ENCODE data around the gene SARS1.

SARS1 gene

DNA sequence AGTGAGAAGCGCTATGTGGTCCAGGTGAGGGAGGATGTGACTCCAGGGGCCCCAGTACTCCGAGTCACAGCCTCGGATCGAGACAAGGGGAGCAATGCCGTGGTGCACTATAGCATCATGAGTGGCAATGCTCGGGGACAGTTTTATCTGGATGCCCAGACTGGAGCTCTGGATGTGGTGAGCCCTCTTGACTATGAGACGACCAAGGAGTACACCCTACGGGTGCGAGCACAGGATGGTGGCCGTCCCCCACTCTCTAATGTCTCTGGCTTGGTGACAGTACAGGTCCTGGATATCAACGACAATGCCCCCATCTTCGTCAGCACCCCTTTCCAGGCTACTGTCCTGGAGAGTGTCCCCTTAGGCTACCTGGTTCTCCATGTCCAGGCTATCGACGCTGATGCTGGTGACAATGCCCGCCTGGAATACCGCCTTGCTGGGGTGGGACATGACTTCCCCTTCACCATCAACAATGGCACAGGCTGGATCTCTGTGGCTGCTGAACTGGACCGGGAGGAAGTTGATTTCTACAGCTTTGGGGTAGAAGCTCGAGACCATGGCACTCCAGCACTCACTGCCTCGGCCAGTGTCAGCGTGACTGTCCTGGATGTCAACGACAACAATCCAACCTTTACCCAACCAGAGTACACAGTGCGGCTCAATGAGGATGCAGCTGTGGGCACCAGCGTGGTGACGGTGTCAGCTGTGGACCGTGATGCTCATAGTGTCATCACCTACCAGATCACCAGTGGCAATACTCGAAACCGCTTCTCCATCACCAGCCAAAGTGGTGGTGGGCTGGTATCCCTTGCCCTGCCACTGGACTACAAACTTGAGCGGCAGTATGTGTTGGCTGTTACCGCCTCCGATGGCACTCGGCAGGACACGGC lies 37.8 kb downstream of the SARS1 start:
- DNase-seq, result no peak

DNA sequence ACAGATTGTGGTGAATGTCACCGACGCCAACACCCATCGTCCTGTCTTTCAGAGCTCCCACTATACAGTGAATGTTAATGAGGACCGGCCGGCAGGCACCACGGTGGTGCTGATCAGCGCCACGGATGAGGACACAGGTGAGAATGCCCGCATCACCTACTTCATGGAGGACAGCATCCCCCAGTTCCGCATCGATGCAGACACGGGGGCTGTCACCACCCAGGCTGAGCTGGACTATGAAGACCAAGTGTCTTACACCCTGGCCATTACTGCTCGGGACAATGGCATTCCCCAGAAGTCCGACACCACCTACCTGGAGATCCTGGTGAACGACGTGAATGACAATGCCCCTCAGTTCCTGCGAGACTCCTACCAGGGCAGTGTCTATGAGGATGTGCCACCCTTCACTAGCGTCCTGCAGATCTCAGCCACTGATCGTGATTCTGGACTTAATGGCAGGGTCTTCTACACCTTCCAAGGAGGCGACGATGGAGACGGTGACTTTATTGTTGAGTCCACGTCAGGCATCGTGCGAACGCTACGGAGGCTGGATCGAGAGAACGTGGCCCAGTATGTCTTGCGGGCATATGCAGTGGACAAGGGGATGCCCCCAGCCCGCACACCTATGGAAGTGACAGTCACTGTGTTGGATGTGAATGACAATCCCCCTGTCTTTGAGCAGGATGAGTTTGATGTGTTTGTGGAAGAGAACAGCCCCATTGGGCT lies 38.6 kb downstream of the SARS1 start:
- no peak for DNase-seq

DNA sequence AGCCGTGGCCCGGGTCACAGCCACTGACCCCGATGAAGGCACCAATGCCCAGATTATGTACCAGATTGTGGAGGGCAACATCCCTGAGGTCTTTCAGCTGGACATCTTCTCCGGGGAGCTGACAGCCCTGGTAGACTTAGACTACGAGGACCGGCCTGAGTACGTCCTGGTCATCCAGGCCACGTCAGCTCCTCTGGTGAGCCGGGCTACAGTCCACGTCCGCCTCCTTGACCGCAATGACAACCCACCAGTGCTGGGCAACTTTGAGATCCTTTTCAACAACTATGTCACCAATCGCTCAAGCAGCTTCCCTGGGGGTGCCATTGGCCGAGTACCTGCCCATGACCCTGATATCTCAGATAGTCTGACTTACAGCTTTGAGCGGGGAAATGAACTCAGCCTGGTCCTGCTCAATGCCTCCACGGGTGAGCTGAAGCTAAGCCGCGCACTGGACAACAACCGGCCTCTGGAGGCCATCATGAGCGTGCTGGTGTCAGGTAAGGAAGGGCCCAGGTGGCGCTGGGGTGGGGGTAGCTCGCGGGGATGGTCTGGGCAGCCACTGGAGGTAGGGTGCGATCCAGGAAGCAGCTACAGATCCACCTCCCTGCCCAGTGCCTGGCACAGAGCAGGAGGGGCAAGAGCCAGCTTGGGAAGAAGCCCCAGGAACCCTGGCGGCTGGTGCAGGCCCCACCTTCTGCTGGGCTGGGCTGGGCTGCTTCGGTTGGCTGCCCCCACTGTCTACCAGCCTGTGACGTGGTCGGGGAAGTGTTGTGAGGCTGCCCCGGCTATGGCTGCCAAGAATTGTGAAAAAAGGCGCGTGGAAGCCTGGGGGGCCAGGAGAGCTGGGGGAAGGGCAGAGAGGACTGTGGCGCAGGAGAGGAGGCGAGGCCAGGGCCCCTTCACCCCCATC lies 39.4 kb downstream of the SARS1 start:
- no peak for DNase-seq

DNA sequence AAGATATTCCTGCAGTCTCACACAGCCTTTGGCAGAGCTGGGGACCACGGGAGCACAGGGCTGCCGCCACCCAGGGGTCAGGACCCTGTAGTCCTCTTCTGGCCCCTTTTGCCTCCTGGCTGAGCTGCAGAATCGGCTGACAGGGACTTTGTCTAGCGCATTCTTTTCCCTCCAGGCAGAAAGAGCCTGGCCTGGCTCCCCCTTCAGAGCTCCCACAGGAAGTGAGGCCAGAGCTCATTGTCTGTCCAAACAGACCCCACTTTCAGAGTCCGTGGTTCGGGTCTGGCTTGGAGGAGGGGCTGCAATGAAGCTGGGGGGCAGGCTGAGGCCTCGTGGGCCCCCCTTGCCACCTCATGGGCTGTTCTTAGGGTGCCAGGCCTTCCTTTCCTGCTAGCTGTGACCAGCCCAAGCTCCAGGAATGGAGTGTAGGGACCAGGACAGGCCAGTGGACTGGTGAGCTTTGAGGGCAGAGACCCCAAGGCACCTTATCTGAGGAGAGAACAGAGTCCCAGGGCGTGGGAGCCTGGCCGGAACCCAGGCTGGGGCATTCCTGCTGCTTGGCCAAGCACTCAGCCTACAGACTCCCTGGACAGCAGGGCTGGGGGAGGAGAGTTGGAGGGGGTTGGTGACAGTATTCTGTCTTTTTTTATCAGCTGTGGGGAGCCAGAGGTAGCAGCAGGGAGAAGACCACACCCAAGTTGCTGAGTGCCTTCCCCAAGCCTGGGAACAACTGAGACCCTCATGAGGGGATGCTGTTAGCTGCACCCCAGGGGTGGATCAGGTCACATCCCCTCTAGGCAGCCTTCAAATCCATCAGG lies 40.3 kb downstream of the SARS1 start:
- DNase-seq, result no peak

DNA sequence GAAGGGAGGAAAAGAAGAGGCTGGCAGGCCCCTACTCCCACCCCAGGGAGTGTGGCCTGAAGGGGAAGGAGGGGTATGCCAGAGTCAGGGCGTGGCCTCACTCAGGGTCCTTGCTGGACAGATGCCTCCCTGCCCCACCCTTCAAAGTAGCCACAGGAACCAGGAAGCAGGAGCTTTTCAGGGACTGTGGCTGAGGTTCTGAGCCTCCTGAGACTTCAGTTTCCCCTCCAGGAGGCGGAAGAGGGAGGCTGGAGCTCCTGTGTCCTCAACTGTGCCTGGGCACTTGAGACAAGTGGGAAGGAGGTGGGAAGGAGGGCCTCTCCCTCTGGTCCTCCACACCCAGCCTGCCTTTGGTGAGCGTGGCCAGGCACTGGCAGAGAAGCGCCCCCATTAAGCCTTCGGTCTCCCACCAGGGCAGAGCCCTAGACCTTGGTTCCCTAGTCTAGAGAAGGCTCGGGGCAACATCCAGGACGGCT lies 40.9 kb downstream of the SARS1 start:
- no peak for DNase-seq

DNA sequence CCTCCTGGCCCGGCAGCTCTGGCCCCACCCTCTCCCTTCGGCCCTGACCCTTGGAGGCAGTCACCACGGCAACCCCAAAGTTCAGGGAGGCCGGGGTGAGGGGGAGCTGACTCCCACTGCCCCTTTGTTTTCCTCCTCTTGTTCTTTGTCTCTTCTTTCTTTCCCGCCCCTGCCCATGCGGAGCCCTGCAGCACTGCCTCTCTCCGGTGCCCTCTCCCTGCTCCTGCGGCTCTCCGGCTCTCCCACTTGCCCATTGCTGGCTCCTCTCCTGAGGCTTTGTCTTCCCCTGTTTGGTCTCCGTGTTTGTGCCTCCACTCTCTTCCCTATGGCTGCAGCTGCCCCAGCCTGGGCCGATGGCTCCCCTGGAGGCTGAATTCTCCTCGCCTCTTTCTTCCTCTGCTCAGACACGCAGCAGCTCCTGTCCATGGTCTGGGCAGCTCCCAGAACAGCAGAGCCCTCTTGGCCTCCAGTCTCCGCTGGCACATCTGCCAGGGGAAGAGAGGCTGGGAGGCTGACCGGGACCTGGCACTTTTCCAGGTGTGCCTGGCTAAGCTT lies 41.5 kb downstream of the SARS1 start:
- no peak for DNase-seq

DNA sequence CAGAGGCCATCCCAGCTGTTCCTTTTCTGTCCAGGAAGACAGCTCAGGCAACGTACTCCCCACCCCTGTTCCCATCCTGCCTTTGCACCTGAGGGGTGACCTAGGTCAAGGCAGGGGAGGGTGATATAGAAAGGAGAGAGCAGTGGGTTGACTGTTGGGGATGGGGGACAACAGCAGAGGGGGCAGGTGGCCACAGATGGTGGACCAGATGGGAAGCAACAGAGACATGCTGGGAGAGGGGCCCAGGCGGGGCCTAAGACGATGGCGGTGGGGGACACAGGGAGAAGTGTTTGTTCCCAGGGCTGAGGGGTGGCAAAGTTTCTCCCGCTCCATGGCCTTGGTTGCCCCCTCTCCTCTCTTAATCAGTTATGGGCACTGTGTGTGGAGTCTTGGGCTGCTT lies 42.0 kb downstream of the SARS1 start:
- no peak for DNase-seq

DNA sequence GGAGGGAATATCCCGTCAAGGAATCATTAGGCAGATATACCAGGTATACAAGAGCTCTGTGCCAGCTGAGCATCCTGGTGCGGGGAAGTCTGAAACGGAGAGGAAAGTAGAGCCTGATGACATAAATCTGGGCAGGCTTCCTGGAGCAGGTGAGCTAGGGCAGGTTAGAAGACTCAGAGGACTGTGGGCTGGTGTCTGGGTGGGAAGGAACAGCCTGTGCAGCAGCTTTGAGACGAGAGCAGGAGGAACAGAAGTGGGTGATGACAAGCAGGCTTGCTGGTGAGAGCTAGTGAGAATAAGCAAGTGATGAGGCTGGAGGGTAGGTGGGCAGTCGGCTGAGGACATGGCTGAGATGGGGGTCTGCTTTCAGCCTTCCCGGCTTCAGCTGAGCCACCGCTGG lies 42.4 kb downstream of the SARS1 start:
- no peak for DNase-seq

DNA sequence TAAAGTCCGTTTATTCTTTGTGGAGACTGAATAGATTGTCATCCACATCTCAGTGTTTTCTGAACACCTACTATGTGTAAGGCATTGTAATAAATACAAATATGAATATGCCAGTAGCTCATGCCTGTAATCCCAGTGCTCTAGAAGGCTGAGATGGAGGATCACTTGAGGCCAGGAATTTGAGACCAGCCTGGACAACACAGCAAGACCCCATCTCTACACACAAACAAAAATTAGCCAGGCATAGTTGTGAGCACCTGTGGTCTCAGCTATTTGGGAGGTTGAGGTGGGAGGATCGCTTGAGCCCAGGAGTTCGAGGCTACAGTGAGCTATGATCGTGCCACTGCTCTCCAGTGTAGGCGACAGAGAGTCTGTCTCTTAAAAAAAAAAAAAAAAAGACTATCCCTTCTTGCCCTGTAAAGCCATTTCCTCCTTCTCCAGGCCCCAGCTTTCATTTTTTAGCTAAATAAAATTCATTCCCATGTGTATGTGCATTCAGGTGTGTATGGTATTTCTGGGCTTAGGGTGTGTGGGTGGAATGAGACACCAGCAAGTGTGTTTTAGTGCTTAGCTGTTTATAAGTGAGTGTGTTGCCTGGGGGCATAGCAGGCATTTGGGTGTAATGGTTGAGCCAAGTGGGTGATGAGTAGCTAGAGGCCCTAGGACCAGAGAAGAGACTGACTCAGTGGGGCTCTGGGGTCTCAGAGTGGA lies 43.4 kb downstream of the SARS1 start:
- DNase-seq, result no peak

DNA sequence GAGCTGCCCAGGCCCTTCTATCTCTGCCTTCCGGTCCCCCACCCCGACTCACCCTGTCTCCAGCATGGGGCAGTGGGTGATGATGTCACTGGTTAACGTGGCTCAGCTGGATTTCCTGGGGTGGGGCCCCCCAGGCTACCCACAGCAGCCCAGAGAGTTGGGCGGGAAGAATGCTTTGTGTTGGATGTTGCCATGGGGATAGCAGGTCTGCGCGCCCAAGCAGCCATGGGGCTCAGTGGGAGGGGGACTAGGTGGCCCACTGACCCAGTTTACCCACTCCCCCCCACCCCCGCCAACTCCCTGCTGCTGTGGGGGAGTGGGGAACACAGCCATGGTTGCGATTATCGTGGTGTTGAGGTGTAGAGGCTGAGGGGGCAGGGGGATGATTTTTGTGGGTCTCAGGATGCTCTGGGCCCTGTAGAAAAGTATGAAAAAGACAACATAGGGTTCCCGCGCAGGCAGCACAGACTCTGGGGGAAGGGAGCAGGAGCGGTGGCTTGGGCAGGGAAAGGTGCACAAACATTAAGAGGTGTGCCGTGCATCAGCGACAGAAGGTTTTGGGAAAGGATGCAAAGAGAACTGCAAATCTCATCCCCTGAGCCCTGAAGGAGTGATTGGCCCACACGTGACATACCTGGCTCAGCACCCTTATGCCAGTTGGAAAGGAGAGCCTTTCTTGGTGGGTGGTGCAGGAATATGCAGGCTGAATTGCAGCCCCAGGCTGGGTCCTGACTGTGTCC lies 44.1 kb downstream of the SARS1 start:
- DNase-seq, result no peak

DNA sequence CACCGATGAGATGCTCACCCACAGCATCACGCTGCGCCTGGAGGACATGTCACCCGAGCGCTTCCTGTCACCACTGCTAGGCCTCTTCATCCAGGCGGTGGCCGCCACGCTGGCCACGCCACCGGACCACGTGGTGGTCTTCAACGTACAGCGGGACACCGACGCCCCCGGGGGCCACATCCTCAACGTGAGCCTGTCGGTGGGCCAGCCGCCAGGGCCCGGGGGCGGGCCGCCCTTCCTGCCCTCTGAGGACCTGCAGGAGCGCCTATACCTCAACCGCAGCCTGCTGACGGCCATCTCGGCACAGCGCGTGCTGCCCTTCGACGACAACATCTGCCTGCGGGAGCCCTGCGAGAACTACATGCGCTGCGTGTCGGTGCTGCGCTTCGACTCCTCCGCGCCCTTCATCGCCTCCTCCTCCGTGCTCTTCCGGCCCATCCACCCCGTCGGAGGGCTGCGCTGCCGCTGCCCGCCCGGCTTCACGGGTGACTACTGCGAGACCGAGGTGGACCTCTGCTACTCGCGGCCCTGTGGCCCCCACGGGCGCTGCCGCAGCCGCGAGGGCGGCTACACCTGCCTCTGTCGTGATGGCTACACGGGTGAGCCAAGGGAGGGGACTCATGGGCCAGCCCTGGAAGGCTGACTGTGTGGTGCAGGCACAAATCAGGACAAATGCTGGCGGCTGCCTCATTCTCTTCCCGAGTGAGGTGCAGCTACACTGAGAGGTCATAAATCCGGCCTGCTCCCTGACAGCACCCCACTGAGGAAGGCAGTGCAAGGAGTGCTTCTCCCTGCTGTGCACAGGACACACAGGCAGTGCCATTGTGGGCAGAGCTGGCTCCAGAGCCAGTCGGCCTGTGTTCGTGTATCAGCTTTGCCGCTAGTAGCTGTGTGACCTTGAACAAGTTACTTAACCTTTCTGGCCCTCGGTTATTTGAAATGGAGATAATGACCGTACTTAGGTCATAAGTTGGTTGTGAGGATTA lies 45.1 kb downstream of the SARS1 start:
- DNase-seq, result no peak

DNA sequence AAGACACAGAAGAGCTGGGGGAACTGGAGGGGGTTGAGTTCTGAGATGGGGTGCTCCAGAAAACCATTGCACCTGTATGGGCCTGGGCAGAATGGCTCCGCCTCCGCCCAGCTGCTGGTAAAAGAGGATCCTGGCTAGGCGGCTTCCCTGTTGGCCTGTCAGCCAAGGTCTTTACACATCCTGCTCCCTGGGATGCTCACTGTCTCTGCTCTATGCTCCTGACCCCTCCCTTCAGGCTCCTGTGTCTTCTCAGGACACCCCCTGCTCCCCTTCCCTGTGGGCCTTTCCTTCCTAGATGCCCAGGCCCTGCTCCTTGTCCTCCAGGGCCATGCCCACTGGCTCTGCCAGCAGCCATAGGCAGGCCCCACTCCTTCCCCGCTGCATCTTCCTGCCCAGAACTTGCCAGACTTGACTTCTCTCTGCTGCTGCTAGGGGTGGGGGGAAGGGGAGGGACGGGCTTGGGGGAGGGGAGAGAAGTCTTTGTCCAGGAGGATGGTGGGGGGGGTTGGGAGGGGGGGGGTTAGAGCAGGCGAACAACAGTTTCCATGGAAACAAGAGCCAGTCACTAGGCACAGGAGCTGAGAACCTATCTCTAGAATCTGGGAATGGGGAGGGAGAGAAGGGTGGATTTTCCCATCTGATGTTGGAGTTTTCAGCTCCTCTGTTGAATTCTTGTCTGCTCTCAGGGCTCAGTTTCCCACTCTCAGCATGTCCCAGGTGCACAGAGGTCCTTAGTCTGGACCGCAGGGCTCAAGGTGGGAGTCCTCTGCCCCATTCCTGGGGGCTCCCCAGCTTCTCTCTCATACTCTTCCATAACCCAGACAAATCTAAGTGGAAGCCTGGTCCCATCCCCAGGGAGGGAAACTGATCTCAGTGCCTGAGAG lies 46.2 kb downstream of the SARS1 start:
- no peak for DNase-seq

DNA sequence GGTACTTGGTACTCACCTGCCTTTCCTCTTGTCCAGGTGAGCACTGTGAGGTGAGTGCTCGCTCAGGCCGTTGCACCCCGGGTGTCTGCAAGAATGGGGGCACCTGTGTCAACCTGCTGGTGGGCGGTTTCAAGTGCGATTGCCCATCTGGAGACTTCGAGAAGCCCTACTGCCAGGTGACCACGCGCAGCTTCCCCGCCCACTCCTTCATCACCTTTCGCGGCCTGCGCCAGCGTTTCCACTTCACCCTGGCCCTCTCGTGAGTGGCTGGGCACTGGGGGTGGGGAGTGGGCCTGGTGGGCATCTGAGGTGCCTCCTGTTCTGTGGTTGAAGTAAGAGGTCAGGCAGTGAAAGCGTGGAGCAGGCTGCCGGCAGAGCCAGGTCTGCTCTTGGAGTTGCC lies 47.3 kb downstream of the SARS1 start:
- DNase-seq, result no peak

DNA sequence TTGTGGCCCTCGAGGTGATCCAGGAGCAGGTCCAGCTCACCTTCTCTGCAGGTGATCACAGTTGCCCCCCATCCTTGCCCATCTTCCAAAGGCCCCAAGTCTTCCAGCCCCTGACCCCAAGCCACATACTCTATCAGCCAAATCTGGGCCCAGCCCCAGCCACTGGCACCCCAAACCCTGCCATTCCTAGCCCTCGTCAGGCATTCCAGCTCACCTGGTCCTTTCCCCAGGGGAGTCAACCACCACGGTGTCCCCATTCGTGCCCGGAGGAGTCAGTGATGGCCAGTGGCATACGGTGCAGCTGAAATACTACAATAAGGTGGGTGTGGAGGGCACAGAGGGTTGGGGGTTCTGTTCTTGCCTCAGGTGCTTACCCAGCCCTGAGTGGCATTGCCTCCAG lies 47.9 kb downstream of the SARS1 start:
- no peak for DNase-seq

DNA sequence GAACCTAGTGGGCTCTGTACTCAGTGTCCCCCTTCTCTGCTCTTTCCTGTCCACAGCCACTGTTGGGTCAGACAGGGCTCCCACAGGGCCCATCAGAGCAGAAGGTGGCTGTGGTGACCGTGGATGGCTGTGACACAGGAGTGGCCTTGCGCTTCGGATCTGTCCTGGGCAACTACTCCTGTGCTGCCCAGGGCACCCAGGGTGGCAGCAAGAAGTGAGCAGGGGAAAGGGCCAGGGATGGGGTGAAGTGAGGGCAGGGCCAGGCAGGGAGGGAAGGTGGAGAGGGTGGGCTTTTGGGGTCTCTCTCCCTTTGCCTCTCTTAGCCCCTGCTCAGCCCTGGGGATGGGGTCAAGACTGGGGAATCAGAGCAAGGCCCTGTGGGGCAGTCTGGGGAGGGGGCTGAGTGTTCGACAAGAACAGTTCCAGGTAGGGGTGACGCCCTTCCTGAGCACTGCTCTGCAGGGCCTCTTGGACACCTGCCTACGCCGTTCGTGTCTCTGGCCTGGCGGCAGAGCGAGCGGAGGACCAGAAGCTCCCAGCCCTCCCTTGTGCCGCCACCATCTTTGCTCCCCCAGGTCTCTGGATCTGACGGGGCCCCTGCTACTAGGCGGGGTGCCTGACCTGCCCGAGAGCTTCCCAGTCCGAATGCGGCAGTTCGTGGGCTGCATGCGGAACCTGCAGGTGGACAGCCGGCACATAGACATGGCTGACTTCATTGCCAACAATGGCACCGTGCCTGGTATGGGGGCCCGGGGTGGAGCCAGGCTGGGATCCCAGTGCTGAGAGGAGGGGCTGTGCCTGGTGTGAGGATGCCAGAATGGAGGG lies 48.7 kb downstream of the SARS1 start:
- no peak for DNase-seq

DNA sequence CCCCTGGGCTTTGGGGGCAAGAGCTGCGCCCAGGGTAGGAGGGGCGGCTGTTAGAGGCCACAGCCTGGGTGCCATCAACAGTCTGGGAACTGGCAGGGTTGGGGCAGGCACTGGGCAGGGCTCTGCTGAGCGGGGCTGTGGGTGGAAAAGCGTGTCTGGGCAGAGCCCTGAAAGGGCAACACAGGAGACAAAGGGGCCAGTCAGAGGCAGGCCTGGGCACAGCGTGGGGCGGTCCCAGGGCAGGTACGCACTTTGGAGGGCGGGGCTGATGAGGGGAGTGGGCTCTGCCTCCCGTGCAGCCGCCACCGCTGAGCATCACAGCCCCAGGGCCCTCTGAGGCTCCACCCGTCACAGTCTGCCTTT lies 49.5 kb downstream of the SARS1 start:
- no peak for DNase-seq
